HG02885 (cell line): ENCODE results near the gene BCAT1.
A peak's percentile ranks its signal among the peaks of the same experiment; 100 is the strongest.
"Not testable (repeated sequence)": the region's sequence is repeated elsewhere in the genome, so short reads cannot be mapped to it uniquely, and the experiment has no call there.

Experiments used
- ATAC-seq: cut with Tn5 transposase; IDR thresholded peaks from one replicate; pipeline ENCODE4 v1.9.1; 2021; ENCODE audit warnings: mild to moderate bottlenecking; ENCODE audit not compliant: unreplicated experiment, poor library complexity

BCAT1 gene

DNA sequence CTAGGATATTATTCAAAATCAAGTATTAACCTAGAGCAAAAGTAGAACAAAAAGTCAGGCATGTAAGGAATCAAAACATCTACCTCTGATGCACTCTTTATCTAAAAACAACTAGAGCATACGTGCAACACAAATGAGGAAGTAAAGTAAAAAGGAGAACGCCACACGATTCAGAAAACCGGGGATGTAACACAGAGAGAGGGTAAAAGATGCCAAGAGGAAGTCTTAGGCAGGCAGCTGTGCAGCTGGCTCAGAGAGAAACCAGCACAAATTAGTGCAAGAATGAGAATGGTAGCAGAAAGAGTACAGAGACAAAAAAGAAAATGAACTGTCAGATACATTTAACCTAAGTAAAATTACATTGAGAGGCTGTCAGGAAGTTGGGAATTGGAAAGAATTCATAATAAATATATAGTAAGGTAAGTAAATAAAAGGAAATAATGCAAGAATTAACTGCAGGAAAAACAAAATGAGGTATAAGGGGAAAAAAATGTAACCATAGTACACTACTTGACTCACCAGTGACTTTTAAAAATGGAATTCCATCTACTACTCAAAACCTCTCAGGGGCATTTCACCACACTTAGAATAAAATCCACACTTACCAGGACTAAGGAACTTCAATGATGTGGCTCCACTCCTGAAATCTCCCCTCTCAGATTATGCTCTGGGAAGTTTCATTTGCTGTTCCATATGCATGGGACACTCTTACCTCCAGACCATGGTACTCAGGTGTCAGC lies 17.1 kb downstream of the BCAT1 start:
- ATAC-seq: peak; percentile 89

DNA sequence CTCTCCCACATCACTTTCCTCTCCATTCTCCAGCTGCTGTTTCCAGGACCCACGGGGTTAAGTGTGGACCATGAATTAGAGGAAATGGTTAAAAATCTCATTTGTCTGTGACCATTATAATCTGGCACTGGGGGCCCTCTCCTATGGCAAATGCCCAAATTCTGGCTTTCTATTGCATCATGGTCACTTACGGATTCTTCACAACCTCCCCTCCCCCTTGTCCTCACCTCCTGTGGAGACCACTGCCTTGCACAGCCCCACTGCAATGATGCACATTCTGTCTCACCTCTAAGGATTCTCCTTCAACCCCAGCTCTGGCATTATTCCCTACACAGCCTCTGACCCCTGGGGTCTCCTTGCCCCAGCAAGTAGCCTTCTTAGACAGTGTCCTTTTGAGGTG lies 18.9 kb downstream of the BCAT1 start:
- ATAC-seq: no peak

DNA sequence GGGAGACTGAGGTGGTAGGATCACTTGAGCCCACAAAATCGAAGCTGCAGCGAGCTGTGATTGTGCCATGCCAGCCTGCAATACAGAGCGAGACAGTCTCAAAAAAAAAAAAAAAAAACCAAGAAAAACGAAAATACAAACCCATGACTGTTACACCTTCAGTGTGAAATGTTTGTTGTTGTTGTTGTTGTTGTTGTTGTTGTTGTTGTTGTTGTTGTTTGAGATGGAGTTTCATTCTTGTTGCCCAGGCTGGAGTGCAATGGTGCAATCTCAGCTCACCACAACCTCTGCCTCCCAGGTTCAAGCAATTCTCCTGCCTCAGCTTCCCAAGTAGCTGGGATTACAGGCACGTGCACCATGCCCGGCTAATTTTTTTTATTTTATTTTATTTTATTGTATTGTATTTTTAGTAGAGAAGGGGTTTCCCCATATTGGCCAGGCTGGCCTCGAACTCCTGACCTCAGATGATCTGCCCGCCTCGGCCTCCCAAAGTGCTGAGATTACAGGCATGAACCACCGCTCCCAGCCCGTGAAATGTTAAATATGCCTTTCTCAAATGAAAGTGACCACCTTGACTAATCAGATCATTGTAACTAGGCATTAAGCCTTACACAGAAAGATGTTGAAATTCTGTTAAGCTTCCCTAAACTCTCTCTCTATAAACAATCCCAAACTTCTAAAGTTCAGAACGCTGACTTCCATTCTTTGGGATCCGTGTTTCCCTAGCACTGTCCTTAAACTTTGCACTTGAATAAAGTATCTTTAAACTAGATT lies 20.2 kb downstream of the BCAT1 start:
- not testable (repeated sequence) for ATAC-seq

DNA sequence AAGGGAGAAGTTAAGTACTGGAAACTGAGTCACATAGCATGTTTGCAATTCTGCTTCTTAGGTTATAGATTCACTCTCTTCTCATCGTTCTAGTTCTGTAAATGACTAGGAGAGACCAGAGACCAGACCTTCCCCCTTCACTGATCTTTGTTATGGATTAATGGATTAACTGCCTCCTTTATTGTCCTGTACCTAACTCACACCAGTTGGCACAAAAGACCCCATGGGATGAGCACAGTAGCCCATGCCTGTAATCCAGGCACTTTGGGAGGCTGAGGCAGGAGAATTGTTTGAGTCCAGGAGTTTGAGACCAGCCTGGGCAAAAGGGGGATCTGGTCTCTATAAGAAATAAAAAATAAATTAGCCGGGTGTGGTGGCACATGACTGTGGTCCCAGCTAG lies 20.8 kb downstream of the BCAT1 start:
- no peak for ATAC-seq

DNA sequence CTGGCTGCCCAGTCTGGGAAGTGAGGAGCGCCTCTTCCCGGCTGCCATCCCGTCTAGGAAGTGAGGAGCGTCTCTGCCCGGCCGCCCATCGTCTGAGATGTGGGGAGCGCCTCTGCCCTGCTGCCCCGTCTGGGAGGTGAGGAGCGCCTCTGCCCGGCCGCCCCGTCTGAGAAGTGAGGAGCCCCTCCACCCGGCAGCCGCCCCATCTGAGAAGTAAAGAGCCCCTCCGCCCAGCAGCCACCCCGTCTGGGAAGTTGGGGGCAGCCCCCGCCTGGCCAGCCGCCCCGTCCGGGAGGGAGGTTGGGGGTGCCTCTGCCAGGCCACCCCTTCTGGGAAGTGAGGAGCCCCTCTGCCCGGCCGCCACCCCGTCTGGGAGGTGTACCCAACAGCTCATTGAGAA lies 22.8 kb downstream of the BCAT1 start:
- not testable (repeated sequence) for ATAC-seq

DNA sequence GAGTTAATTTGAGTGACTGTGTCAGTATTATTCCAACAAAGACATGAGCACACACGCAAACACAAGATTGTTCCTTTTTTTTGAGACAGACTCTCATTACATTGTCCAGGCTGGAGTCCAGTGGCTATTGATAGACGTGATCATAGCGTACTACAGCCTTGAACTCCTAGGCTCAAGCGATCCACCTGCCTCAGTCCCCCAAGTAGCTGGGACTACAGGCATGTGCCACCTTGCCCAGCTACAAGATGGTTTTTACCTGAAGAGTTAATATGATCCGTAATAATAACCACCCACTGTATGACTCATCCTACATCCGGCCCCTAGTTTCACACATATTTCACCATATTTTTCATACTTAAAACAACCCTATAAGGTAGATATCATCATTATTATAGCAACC lies 26.8 kb downstream of the BCAT1 start:
- ATAC-seq: peak; percentile 70

DNA sequence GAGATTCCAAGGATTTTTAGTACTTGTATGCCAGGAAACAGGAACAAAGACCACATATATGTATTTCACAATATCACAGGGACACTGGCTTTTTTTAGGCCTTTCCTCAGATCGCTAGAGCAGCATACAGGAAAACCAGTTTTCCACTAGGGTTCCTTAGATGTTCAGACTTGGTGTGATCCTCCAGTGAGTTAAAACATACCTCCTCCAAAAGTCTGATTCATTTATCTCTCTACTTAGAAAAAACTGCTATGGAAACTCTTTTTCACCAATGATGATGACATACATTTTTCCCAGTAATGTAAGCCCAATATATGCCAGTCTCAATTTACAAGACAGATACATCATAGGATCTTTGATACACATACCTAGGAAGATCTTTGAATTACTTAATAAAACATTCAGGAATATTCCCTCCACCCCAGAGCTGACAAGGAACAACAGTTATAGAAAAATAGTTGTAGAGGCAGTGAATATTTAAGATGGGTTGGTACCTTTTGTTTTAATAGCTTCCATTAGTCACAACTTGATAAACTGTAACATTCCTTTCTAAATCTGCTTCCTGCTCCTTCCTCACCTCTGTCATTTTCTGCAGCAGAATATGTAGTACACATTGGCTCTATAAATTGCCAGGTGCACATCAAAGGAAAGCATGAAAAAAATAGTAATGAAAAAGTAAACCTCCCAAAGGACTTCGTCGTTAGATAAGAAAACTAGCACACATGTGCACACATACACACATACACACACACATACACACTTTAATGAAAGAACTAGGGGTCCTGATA lies 27.5 kb downstream of the BCAT1 start:
- ATAC-seq: no peak

DNA sequence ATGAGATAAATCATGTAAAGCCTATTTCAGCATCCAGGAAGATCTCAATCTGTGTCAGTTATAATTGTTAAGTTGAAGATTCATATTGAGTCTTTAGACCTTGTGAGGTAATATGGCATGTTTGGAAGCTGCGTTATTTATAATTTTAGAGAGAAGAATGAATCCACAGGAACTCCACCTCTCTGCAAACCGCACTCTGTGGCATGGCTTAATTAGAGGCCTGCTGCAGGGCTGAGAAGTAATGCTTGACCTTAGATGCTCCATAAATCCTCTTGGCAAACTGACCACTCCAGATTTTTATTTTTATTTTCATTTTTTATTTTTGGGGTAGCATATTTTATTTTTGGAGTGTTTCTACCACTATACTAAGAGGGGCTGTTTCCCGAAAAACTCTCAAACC lies 28.8 kb downstream of the BCAT1 start:
- no peak for ATAC-seq

DNA sequence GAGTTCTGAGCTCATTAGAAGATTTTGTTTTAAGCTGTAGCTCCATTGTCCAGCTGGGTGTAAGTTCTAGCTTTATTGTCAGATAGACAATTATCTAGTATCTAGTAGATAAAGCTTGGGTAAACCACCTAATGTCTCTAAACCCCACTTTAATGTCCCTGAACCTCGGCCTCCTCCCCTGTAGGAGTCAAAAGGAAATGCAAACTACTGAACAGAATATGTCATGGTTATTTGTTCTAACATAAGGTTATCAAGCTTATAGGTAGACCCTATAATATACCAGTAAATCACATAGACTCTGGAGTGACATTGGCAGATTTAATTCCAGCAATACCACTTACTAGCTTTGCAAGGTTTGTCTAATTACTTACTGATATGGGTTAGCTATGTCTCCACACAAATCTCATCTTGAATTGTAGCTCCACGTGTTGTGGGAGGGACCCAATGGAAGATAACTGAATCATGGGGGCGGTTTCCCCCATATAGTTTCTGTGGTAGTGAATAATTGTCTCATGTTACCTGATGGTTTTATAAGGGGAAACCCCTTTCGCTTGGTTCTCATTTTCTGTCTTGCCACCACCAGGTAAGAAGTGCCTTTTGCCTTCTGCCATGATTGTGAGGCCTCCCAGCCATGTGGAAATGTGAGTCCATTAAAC lies 29.4 kb downstream of the BCAT1 start:
- peak; percentile 34 for ATAC-seq

DNA sequence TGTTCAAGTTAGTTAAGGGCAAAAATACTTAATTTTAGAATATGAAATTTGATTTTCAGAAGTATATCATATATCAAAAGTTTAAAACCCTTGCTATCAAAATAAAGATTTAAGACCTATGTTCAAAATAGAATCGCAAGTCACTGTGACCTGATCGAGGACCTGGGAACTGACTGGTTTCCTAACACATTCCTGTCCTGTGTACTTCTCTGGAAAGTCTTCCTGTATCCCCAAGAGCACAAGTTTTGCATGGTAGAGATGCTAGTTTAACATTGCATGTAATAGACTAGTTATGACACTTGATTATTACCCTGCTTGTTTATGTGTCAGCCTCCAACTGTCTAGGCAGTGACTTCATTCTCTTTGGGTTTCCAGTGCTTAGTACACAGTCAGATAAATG lies 30.3 kb downstream of the BCAT1 start:
- no peak for ATAC-seq

DNA sequence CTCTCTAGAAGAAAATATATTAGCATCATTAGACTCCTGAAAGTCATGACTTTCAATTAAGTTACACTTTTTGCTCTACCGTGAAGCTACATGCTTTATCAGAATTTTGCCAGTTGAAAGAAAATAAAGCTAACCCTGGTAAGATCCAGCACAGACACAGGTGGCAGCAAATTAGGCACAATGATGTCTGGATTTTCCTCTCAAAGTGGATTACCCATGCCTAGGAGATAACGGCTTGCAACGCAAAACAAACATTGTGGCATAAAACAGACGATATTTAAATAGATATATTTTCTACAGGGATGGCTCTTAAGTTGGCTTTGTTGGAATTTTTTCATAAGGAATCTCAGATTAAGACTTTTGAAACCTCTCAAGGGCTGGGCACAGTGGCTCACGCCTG lies 33.4 kb downstream of the BCAT1 start:
- no peak for ATAC-seq

DNA sequence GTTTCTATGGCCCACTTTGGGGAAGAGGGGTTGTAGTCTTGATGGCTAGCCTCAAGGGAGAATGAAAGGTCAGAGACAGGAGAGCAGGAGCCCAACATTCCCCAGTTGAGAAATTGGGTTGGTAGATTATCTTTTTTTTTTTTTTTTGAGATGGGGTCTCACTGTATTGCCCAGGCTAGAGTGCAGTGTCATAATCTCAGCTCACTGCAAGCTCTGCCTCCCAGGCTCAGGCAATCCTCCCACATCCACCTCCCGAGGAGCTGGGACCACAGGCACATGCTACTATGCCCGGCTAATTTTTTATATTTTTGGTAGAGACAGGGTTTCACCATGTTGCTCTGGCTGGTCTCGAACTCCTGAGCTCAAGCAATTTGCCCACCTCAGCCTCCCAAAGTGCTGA lies 34.9 kb downstream of the BCAT1 start:
- no peak for ATAC-seq

DNA sequence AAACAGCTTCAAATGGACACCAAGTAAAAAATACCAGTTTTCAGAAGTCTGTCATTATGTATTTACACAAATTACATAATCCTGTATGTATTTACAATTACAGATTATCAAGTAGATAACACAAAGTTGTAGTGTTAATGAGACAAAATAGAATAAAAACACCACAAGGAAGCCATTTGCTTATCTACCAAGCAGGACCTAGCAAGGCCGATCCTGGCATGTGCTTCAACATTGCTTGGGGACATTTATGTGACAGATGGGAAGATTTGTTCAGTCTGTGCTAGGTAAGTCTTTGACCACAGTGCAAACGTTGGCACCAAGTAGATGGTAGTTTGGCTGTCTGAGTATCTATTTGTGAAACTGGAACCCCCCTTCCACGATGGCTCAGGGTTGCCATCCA lies 35.8 kb downstream of the BCAT1 start:
- no peak for ATAC-seq

DNA sequence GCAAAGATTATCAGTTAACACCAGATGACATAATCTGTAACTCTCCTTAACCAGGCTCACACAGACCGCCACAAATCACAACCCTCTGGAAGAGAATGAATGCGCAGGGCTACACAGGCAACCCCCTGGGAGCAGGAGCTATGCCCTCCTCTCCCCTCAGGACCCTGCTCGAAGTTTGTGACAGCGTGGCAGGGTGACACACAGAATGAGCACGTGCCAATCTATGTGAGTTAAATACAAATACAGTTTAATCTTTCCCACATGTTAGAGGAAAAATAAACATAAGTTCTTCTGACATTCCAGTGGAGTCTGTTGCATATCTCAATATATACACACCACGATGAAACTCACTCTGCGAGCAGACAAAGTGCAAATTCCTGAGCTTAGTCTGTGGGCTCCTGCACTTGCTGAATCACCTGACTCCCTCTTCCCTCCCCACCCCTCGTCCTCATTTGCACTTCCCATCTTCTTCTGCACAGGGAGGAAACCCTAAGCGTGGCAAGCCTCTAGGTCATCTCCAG lies 37.6 kb downstream of the BCAT1 start:
- ATAC-seq: no peak

DNA sequence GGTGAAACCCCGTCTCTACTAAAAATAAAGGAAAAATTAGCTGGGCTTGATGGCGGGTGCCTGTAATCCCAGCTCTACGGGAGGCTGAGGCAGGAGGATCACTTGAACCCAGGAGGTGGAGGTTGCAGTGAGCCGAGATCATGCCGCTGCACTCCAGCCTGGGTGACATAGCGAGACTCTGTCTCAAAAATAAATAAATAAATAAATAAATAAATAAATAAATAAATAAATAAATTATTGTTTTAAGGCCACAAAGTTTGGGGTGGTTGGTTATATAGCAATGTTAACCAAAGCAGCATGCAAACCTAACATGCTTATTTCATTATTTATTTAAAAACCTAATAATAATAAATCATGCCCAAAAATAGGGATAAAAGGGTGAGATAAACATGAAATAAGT lies 38.7 kb downstream of the BCAT1 start:
- ATAC-seq: not testable (repeated sequence)

DNA sequence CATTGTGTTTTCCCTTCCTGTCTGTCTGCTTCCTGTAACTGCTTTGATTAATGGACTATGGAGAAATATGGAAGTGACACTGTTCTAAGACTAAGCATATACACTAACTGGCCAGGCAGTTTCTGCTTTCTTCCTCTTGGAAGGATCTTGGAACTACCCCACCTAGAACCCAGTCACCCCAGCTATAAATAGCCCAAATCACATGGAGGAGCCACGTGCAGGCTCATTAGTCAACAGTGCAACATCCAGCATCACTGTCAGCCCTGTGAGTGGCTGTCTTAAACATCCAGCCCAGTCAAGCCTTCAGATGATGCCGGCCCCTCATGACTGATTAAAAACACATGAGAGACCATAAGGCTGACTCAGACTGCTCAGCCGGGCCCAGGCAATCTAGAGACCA lies 39.2 kb downstream of the BCAT1 start:
- ATAC-seq: no peak

DNA sequence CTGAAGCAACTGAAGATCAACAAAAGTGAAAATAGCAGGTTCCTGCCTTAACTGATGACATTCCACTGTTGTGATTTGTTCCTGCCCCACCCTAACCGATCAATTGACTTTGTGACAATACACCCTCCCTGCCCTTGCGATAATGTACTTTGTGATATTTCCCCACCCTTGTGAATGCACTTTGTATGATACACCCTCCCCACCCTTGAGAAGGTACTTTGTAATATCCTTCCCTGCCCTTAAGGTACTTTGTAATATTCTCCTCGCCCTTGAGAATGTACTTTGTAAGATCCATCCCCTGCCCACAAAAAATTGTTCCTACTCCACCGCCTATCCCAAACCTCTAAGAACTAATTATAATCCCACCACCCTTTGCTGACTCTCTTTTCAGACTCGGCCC lies 41.4 kb downstream of the BCAT1 start:
- no peak for ATAC-seq

DNA sequence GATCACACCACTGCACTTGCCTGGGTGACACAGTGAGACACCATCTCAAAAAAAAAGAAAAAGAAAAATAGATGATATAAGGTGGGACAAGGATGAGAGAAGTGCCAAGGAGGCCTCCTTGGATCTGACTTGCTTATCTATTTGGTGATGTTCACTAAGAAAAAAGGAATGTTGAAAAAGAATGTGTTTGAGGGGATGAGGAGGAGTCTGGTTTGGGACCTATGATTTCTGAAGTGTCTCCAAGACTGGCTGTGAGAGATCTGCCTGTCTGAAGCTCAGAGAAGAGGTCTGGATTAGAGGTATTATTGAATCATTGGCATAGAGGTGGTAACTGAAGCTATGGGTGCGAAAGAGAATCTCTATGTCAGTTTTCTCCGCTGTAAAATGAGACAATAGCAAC lies 42.8 kb downstream of the BCAT1 start:
- ATAC-seq: no peak

DNA sequence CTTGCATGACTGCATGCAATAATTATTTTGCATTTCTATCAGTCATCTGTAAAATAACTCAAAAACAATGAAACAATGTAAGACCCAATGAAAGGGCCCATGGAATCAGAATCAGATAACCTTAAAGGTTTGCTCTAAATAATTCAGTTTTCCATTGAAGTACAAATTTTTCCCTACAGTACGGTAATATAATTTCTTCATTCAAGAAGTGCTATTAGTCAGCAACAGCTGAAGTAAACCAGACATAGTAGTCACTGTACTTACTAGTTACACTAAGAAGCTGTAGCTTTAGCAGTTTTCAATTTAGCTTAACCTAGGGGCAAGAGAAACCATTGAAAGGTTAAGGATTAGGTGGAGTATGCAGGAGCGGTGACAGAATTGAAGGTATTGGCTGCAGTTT lies 43.5 kb downstream of the BCAT1 start:
- no peak for ATAC-seq

DNA sequence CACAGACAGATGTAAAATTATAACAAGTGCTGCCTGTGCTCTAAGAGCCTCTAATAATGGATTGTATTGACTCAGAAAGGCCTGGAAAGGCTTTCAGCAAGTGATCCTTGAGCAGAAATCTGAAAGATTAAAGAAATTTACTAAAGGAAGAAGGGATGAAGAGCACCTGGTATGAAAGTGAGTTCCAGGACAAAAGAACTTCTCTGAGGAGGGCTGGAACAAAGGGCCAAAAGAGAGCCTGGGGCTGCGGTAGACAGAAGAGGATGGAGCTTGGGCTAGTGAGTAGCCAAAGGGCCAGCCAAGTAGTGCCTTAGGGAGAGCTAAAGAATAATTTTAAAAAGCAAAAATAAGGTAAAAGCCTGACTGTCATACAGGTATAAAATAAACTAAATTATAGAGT lies 44.0 kb downstream of the BCAT1 start:
- ATAC-seq: no peak
